ENCODE data around the gene DIO1. TPM values are rescaled to one million over a fixed set of nuclear protein-coding genes. Genes with fewer than 3 reads are reported as not detected.
A peak's percentile ranks its signal among the peaks of the same experiment; 100 is the strongest.

Gene DIO1
- total and polyA plus RNA-seq, 9 of the 15 experiments (the other 6 are each of a cell fraction or from before 2014, with no cell fraction given) = not detected

- TF ChIP-seq THAP7 (CRISPR knock-in tag; IDR thresholded peaks at IDR 0.05) (peak; percentile 78; the same call in 1 of the 2 replicates), YY1 (IDR thresholded peaks at IDR 0.05; ENCODE audit: borderline replicate concordance in 1 of 3, control insufficient read depth in 1 of 3, extremely low read depth in 1 of 3, insufficient read depth in 3 of 3, insufficient read length in 1 of 3, insufficient replicate concordance in 2 of 3, low read depth in 1 of 3, low read length in 2 of 3) (peak in 1 of 3 experiments; percentile 41), ZNF263 (CRISPR knock-in tag; IDR thresholded peaks at IDR 0.05; ENCODE audit: borderline replicate concordance) (0 out of 2 replicates have a peak, but pooled peaks have one; percentile 68), ZFX (CRISPR knock-in tag; IDR thresholded peaks at IDR 0.05) (peak; percentile 70), E2F8 (IDR thresholded peaks at IDR 0.05; ENCODE audit: low read depth, partially characterized antibody) (peak; percentile 61), ZEB2 (IDR thresholded peaks at IDR 0.05) (peak; percentile 53; the same call in 1 of the 2 replicates), ELF1 (tag; IDR thresholded peaks at IDR 0.05) (peak; percentile 60), ZNF384 (IDR thresholded peaks at IDR 0.05; ENCODE audit: low read depth, low read length) (no peak), MBD2 (IDR thresholded peaks at IDR 0.05; ENCODE audit: borderline replicate concordance, low read depth) (peak; percentile 51; the same call in 1 of the 2 replicates), MTA1 (IDR thresholded peaks at IDR 0.05; ENCODE audit: borderline replicate concordance) (peak; percentile 60), TAF7 (tag; IDR thresholded peaks at IDR 0.05) (peak; percentile 76), RBBP5 (IDR thresholded peaks at IDR 0.05; ENCODE audit: borderline replicate concordance, insufficient read depth, low read length, poor library complexity, severe bottlenecking) (peak; percentile 38), HBP1 (CRISPR knock-in tag; IDR thresholded peaks at IDR 0.05) (peak; percentile 74; the same call in 1 of the 2 replicates), ELF4 (CRISPR knock-in tag; IDR thresholded peaks at IDR 0.05) (peak; percentile 76; the same call in 1 of the 2 replicates), THRB (CRISPR knock-in tag; conservative IDR thresholded peaks at IDR 0.05) (peak; percentile 84; the same call in 1 of the 2 replicates), ZFP30 (CRISPR knock-in tag; IDR thresholded peaks at IDR 0.05; ENCODE audit: borderline replicate concordance) (no peak), SREBF1 (IDR thresholded peaks at IDR 0.05; ENCODE audit: borderline replicate concordance, low read depth, low read length) (no peak)
Measured at GRCh38 chr1:53945433-53946251, 51.7 kb downstream of the DIO1 start, which contains the start of gene IFT25 (continued).
